Hematopoietic multipotent progenitor cell (in vitro differentiated cells): ENCODE data around the gene PDLIM4. TPM values are rescaled to one million over a fixed set of nuclear protein-coding genes. Genes with fewer than 3 reads are reported as not detected.

Source experiments
- DNase-seq, 3 donors: peaks; one replicate each; pipeline ENCODE4 v3.0.0-alpha.2; 2011 to 2015; ENCODE audit warnings: low read depth in 2 of 3, low spot score in 2 of 3
- total RNA-seq: library from RNA; depleted of rRNA; stranded (reverse); fragments of >200 nt; gene quantifications from one replicate; pipeline ENCODE4 v1.2.3, GENCODE V29; 2012

Gene PDLIM4
- total RNA-seq, 1 donor: 1.6 TPM

- no peak for DNase-seq
Measured at GRCh38 chr5:132251220-132251725, 6.2 kb upstream of the PDLIM4 start.

- DNase-seq: no peak
Measured at GRCh38 chr5:132253008-132253441, 4.5 kb upstream of the PDLIM4 start.

GRCh38 chr5:132253452-132254320, 3.8 kb upstream of the PDLIM4 start:
- DNase-seq: no peak

GRCh38 chr5:132254321-132254977, 3.0 kb upstream of the PDLIM4 start:
- no peak for DNase-seq

GRCh38 chr5:132256086-132256782, 1.3 kb upstream of the PDLIM4 start:
- DNase-seq: no peak

GRCh38 chr5:132256783-132257130, 739 bp upstream of the PDLIM4 start:
- DNase-seq: no peak

- DNase-seq: no peak
Measured at GRCh38 chr5:132258102-132259068, 889 bp downstream of the PDLIM4 start.

GRCh38 chr5:132259069-132259851, 1.8 kb downstream of the PDLIM4 start:
- no peak for DNase-seq

- DNase-seq: no peak
Measured at GRCh38 chr5:132260051-132260450, 2.6 kb downstream of the PDLIM4 start.

GRCh38 chr5:132260714-132261551, 3.4 kb downstream of the PDLIM4 start:
- peak in 2 of 3 donors; percentile 86 to 89 for DNase-seq

- DNase-seq: no peak
Measured at GRCh38 chr5:132261881-132262845, 4.7 kb downstream of the PDLIM4 start.

- DNase-seq: no peak
Measured at GRCh38 chr5:132262882-132263547, 5.5 kb downstream of the PDLIM4 start.

- DNase-seq: peak in 1 of 3 donors; percentile 53
Measured at GRCh38 chr5:132263548-132264261, 6.2 kb downstream of the PDLIM4 start.

GRCh38 chr5:132264546-132265335, 7.2 kb downstream of the PDLIM4 start:
- DNase-seq: no peak

- peak in 2 of 3 donors; percentile 55 to 69 for DNase-seq
Measured at GRCh38 chr5:132265336-132266030, 8.0 kb downstream of the PDLIM4 start.
